ENCODE data around the gene EMX2. TPM values are rescaled to one million over a fixed set of nuclear protein-coding genes. Genes with fewer than 3 reads are reported as not detected.

Gene EMX2
- total and polyA plus RNA-seq, 2 donors (not counting 3 experiments of a cell fraction or from before 2014, with no cell fraction given) = not detected

Other genes starting within 250 kb of the EMX2 start
- gene PDZD8, start 167.3 kb upstream of the EMX2 start, total RNA-seq = 21.9 and 22.6 TPM in 2 replicates
- 3.8 and 5.9 TPM in 2 replicates for gene PDZD8, start 167.3 kb upstream of the EMX2 start, polyA plus RNA-seq